Progenitor cell of endocrine pancreas (in vitro differentiated cells): ENCODE results near the gene PDGFB. TPM values are rescaled to one million over a fixed set of nuclear protein-coding genes. Genes with fewer than 3 reads are reported as not detected.

Source experiments
- DNase-seq: peaks from one replicate; pipeline ENCODE4 v3.0.0; 2021; ENCODE audit warnings: low spot score; ENCODE audit not compliant: unreplicated experiment
- H3K27ac Mint-ChIP-seq: 2 replicates; pipeline ENCODE4 v1.8.0; 2021; ENCODE audit warnings: mild to moderate bottlenecking, moderate library complexity, mixed read lengths
- H3K27me3 Mint-ChIP-seq: 2 replicates; pipeline ENCODE4 v1.8.0; 2021; ENCODE audit warnings: mixed read lengths
- H3K36me3 Mint-ChIP-seq: 2 replicates; pipeline ENCODE4 v1.8.0; 2022; ENCODE audit warnings: mixed read lengths; ENCODE audit not compliant: insufficient read depth
- H3K4me1 Mint-ChIP-seq: 2 replicates; pipeline ENCODE4 v1.8.0; 2021; ENCODE audit warnings: low read depth, mixed read lengths
- H3K4me3 Mint-ChIP-seq: 2 replicates; pipeline ENCODE4 v1.8.0; 2021; ENCODE audit warnings: low read depth, mild to moderate bottlenecking, moderate library complexity, mixed read lengths
- H3K9me3 Mint-ChIP-seq: 2 replicates; pipeline ENCODE4 v1.8.0; 2021; ENCODE audit warnings: low read depth, mixed read lengths
- total RNA-seq: library from RNA; stranded (reverse); gene quantifications from 2 replicates; pipeline ENCODE4 v1.2.1, GENCODE V29; 2021
- TF ChIP-seq, protein P1 (sequence below): fragments of 200-600 bp; sonication (generic); IDR thresholded peaks from one replicate; pipeline ENCODE4 v1.5.0; 2021; ENCODE audit warnings: antibody characterized with exemption, mild to moderate bottlenecking; ENCODE audit not compliant: unreplicated experiment

The PDGFB gene
- total RNA-seq, 1 donor from 2014 or later, result 7.1 TPM

DNA sequence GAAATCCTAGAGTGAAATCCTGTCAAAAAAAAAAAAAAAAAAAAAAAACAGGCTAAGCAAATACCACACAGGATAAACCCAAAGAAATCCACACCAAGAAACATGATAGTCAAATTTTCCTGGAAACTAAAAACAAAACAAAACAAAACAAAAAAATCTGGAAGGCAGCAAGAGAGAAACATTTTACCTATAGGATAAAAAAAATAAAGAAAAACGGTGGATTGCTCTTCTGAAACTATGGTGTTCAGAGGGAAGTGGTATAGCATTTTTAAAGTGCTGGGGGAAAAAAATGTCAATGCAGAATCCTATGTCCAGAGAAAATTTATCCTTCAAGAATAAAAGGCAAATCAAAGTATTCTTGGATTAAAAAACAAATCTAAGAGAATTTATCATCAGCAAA lies 50.7 kb downstream of the PDGFB start:
- Mint-ChIP-seq H3K9me3 (peaks cover 3% of the 10 kb centered on the region), H3K27me3 (no peaks in the 10 kb centered on the region), H3K4me3 (no peak overlapping the region), H3K27ac (no peak overlapping the region), H3K36me3 (no peaks in the 10 kb centered on the region), H3K4me1 (no peaks in the 10 kb centered on the region)
- TF ChIP-seq, protein P1, sequence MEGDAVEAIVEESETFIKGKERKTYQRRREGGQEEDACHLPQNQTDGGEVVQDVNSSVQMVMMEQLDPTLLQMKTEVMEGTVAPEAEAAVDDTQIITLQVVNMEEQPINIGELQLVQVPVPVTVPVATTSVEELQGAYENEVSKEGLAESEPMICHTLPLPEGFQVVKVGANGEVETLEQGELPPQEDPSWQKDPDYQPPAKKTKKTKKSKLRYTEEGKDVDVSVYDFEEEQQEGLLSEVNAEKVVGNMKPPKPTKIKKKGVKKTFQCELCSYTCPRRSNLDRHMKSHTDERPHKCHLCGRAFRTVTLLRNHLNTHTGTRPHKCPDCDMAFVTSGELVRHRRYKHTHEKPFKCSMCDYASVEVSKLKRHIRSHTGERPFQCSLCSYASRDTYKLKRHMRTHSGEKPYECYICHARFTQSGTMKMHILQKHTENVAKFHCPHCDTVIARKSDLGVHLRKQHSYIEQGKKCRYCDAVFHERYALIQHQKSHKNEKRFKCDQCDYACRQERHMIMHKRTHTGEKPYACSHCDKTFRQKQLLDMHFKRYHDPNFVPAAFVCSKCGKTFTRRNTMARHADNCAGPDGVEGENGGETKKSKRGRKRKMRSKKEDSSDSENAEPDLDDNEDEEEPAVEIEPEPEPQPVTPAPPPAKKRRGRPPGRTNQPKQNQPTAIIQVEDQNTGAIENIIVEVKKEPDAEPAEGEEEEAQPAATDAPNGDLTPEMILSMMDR, result no peak
- DNase-seq, result no peak

DNA sequence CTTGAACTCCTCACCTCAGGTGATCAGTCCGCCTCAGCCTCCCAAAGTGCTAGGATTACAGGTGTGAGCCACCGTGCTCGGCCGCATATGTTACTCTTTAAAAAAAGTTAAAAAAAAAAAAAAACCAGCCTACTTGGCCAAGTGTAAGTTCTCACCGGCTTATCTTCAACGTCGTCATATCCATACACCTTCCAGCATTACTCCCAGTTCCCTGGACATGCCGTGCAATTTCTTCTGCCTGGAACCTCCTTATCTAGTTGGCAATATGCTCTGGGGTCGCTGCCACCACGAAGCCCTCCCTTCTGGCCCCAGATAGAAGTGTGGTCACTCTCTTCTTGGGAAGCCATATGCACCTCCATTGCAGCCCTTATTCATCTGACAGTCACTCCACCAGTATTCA lies 56.0 kb downstream of the PDGFB start:
- no peak for DNase-seq
- H3K4me3 Mint-ChIP-seq, result no peak overlapping the region
- H3K9me3 Mint-ChIP-seq, result no peaks in the 10 kb centered on the region
- no peaks in the 10 kb centered on the region for H3K4me1 Mint-ChIP-seq
- no peak overlapping the region for H3K27ac Mint-ChIP-seq
- TF ChIP-seq, protein P1, result no peak
- H3K36me3 Mint-ChIP-seq, result no peaks in the 10 kb centered on the region
- no peaks in the 10 kb centered on the region for H3K27me3 Mint-ChIP-seq

DNA sequence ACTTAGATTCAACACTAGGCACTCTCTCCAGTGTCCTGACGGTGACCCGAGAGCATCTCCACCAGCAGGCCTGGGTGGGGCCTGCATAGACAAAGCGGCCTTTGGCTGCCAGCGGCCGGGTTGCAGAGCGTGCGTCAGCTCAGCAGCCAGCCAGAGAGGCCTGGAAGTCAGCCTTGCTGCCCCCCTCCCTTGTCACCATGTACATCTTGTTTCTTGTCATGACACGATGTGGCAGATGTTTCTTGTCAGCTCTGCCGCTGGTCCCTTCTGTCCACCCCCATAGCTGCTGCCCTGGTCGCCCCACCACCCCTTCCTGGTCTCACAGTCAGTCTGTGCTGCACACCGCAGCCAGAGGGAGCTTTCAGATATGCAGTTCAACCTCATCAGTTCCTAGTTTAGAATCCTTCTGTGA lies 59.2 kb downstream of the PDGFB start:
- H3K27me3 Mint-ChIP-seq, result no peaks in the 10 kb centered on the region
- TF ChIP-seq, protein P1, result no peak

DNA sequence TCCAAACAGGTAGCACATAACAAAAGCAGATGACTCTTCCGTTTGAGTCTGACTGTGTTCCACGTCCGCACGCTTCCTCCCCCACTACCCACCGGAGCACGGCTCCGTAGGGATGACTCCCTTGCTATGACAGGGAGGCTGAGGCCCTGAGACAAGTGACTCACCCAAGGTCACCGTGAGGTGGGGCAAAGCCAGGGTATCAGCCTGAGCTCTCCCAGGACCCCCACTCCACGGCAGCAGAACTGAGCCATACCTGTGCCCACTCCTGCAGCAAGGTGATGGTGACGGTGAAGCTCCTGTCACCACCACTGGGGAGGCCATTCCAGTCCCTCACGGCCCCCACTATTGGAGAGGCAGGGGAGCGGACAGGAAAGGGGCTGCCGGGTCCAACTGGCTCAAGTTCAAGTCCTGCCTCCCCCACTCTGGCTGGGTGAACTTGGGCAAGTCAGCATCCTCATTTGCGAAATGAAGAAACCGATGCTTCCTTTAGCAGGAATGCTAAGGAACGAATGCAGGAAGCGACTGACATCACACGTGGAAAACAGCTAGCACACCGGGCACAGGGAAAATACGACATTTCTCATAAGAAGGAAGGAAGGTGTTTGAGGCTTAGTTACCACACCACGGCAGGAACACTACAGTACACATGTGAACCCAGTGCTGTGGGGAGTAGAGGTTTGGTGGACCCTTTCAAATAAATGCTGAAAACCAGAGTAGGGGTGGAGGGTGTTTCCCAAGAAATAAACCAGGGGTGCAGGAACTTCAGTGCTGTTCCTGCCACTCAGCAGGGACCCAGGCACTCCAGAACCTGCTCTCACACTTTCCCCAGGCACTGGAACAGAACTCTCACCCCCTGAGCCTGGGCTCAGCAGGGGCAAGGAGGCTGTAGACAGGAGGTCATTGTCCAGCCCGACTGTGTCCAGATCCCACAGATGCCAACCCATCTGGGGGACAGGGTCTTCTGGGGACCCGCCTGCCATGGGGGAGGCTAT lies 59.9 kb downstream of the PDGFB start:
- no peaks in the 10 kb centered on the region for H3K27me3 Mint-ChIP-seq
- DNase-seq, result no peak
- no peaks in the 10 kb centered on the region for H3K4me1 Mint-ChIP-seq
- no peaks in the 10 kb centered on the region for H3K36me3 Mint-ChIP-seq
- H3K9me3 Mint-ChIP-seq, result peaks cover 2% of the 10 kb centered on the region
- H3K4me3 Mint-ChIP-seq, result no peak overlapping the region
- no peak overlapping the region for H3K27ac Mint-ChIP-seq
- TF ChIP-seq, protein P1, result no peak

More for the DNA sequence above, 59.2 kb downstream of the PDGFB start:
- Mint-ChIP-seq H3K4me1 (no peaks in the 10 kb centered on the region), H3K27ac (no peak overlapping the region), H3K9me3 (peaks cover 2% of the 10 kb centered on the region), H3K4me3 (no peak overlapping the region), H3K36me3 (no peaks in the 10 kb centered on the region)
- no peak for DNase-seq

DNA sequence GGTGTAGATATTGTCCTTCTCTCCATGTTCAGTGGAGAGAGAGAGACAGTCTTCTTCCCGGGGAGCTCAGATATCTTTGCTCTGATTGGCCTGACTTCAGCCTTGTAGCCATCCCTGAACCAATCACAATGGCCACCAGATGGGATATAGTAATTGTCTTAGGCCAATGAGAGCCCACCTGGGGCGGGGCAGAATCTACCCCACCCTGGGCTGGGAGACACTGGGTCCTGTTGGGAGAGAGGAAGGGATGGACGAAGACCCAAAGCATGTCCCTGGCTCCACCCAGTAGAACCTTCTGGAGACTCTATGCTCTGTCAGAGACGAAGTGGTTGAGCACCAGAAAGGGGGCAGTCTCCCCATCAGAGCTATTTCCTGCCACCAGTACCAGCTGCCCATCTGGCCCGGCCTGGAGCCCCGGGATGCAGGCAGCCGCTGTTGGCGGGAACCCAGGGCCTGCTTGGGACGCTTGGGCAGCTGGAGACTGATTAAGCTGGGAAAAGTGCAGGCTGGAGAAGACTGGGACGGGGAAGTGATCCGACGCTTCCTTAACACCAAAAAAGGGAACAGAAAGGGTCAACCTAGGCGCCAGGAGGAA lies 60.7 kb downstream of the PDGFB start:
- TF ChIP-seq, protein P1, result no peak
- Mint-ChIP-seq H3K27ac (no peak overlapping the region), H3K4me3 (no peak overlapping the region), H3K9me3 (peaks cover 2% of the 10 kb centered on the region), H3K27me3 (no peaks in the 10 kb centered on the region), H3K36me3 (no peaks in the 10 kb centered on the region), H3K4me1 (peaks cover 5% of the 10 kb centered on the region)
- DNase-seq, result no peak
